A549 (cell line): ENCODE measurements around the gene KRTAP9-8.

Source experiments
- BHLHE40 ChIP-seq: IDR thresholded peaks from 2 replicates; pipeline ENCODE4 v1.6.1; 2012; ENCODE audit warnings: low read depth, low read length, inconsistent platforms
- CTCF ChIP-seq: fragments of >200 bp; sonication (Bioruptor Twin); formaldehyde crosslinking; IDR thresholded peaks from 3 replicates; pipeline ENCODE4 v1.5.1; 2016
- POLR2A ChIP-seq: IDR thresholded peaks from 2 replicates; pipeline ENCODE4 v1.6.1; 2012; ENCODE audit warnings: mild to moderate bottlenecking, low read length
- POLR2AphosphoS2 ChIP-seq: conservative IDR thresholded peaks from 2 replicates; pipeline ENCODE4 v1.6.1; 2012; ENCODE audit warnings: low read length, improper control_type of control experiment, inconsistent platforms
- RFX5 ChIP-seq: fragments of 450-650 bp; IDR thresholded peaks from 2 replicates; pipeline ENCODE4 v1.7.1; 2014; ENCODE audit warnings: antibody characterized with exemption, mild to moderate bottlenecking, moderate library complexity

GRCh38 chr17:41199421-41200078 is 38.2 kb upstream of the KRTAP9-8 start:
- TF ChIP-seq CTCF (no peak), BHLHE40 (no peak), RFX5 (no peak), POLR2A (no peak), POLR2AphosphoS2 (no peak)
